ENCODE data around the gene PATE3.

PATE3 gene

GRCh38 chr11:125833016-125833415, 45.1 kb downstream of the PATE3 start, which contains the start of gene PATE4:
Gene PATE4 (plus strand): TSS chr11:125833316. CDS start chr11:125833360, 44 bp downstream.
- TF ChIP-seq, protein P1, sequence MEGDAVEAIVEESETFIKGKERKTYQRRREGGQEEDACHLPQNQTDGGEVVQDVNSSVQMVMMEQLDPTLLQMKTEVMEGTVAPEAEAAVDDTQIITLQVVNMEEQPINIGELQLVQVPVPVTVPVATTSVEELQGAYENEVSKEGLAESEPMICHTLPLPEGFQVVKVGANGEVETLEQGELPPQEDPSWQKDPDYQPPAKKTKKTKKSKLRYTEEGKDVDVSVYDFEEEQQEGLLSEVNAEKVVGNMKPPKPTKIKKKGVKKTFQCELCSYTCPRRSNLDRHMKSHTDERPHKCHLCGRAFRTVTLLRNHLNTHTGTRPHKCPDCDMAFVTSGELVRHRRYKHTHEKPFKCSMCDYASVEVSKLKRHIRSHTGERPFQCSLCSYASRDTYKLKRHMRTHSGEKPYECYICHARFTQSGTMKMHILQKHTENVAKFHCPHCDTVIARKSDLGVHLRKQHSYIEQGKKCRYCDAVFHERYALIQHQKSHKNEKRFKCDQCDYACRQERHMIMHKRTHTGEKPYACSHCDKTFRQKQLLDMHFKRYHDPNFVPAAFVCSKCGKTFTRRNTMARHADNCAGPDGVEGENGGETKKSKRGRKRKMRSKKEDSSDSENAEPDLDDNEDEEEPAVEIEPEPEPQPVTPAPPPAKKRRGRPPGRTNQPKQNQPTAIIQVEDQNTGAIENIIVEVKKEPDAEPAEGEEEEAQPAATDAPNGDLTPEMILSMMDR (IDR thresholded peaks at IDR 0.05; ENCODE audit: low read depth, low read length) = no peak
- H3K4me3 ChIP-seq (ENCODE audit: low read depth, low read length) = no peak within 1 kb of the TSS

DNA sequence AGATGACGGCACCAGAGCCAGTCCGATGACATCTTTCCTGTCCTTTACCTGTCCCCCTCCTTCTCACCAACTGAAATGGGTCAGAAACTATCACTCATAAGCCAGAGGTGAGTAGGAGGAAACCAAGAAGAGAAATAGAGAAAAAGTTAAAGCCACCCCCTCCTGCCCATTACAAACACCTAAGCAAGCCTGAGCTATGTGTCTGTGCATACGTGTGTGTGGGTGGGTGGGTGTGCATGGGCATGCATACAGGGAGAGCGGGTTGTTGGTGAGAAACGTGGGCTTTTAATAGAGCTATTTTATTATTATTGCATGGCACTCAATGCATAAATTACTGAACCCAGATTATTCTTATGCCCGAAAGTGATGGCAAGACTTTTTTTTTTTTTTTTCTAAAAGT, 47.8 kb downstream of the PATE3 start:
- no peak overlapping the region for H3K4me3 ChIP-seq (ENCODE audit: low read depth, low read length)
- TF ChIP-seq, protein P1 (IDR thresholded peaks at IDR 0.05; ENCODE audit: low read depth, low read length) = no peak
